ENCODE measurements around the gene MAST2.

DNA sequence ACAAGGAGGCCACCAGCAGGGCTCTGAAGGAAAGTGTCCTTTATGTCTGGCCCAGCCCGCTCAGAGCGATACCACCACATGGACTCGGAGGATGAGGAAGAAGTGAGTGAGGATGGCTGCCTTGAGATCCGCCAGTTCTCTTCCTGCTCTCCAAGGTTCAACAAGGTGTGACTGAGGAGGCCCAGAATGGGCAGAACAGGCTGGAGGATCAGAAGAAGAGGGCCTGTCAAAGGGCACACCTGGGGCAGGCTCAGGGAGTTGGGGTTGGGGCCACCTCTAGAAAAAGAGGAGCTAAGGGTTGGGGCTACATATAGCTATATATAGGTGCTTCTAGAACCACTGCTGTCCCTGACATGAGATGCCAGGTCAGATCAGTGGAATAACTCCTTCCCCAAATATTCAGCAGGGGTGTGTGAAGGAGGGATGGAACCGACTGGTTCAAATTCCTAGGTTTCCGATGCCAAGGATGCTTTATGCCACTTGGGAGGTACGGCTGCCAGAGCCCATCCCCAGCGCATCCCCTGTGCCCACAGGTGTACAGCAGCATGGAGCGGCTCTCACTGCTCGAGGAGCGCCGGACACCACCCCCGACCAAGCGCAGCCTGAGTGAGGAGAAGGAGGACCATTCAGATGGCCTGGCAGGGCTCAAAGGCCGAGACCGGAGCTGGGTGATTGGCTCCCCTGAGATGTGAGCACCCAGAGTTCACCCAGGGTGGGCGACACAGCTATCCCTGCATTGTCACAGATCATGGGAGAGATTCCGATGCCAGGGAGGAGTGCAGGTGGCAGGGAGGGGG is 226.9 kb downstream of the MAST2 start:
- no peak for TF ChIP-seq EZH2 (IDR thresholded peaks at IDR 0.05; ENCODE audit: borderline replicate concordance, low read depth, low read length, poor library complexity, severe bottlenecking)
- TF ChIP-seq CTCF (conservative IDR thresholded peaks at IDR 0.05; ENCODE audit: low read depth, low read length): no peak

Data from A673 (cell line).